GM23338 (cell line): ENCODE measurements around the gene RNF223. TPM values are rescaled to one million over a fixed set of nuclear protein-coding genes. Genes with fewer than 3 reads are reported as not detected.
"Not testable (repeated sequence)": the region's sequence is repeated elsewhere in the genome, so short reads cannot be mapped to it uniquely, and the experiment has no call there.

Source experiments
- ATAC-seq: fragments of 200-7000 bp; cut with Tn5 transposase; 3 replicates; pipeline ENCODE4 v1.9.1; 2020
- DNase-seq: peaks from one replicate; pipeline ENCODE4 v3.0.0-alpha.2; 2015; ENCODE audit warnings: low spot score
- H2AFZ ChIP-seq: fragments of 200-600 bp; sonication (generic); 2 replicates; pipeline ENCODE4 v1.8.0; 2016; ENCODE audit warnings: antibody characterized with exemption, mild to moderate bottlenecking, moderate library complexity
- H3F3A ChIP-seq: fragments of 200-600 bp; sonication (generic); replicated peaks from 2 replicates; pipeline ENCODE4 v1.8.0; 2017; ENCODE audit warnings: antibody characterized with exemption, mixed run types, low read depth
- H3K27ac ChIP-seq: fragments of 200-600 bp; sonication (generic); 2 replicates; pipeline ENCODE4 v1.6.1; 2016; ENCODE audit warnings: low read depth
- H3K27me3 ChIP-seq: fragments of 200-600 bp; sonication (generic); 2 replicates; pipeline ENCODE4 v1.8.0; 2016; ENCODE audit warnings: mild to moderate bottlenecking, mixed run types, moderate library complexity; ENCODE audit not compliant: insufficient read depth
- H3K36me3 ChIP-seq: fragments of 200-600 bp; sonication (generic); 2 replicates; pipeline ENCODE4 v1.8.0; 2016; ENCODE audit warnings: mild to moderate bottlenecking; ENCODE audit not compliant: insufficient read depth
- H3K4me1 ChIP-seq: fragments of 200-600 bp; sonication (generic); 2 replicates; pipeline ENCODE4 v1.8.0; 2016; ENCODE audit warnings: mild to moderate bottlenecking, moderate library complexity; ENCODE audit not compliant: insufficient read depth
- H3K4me2 ChIP-seq: fragments of 200-600 bp; sonication (generic); 2 replicates; pipeline ENCODE4 v1.7.1; 2017; ENCODE audit warnings: mixed run types
- H3K4me3 ChIP-seq: fragments of 200-600 bp; sonication (generic); 2 replicates; pipeline ENCODE4 v1.6.1; 2016; ENCODE audit warnings: mixed run types
- H3K79me2 ChIP-seq: fragments of 200-600 bp; sonication (generic); replicated peaks from 2 replicates; pipeline ENCODE4 v1.8.0; 2017; ENCODE audit warnings: mild to moderate bottlenecking; ENCODE audit not compliant: insufficient read depth
- H3K9me2 ChIP-seq: fragments of 200-600 bp; sonication (generic); 2 replicates; pipeline ENCODE4 v1.8.0; 2017; ENCODE audit not compliant: insufficient read depth
- H4K20me1 ChIP-seq: fragments of 200-600 bp; sonication (generic); replicated peaks from 2 replicates; pipeline ENCODE4 v1.8.0; 2017; ENCODE audit warnings: mild to moderate bottlenecking; ENCODE audit not compliant: insufficient read depth
- H3K27ac Mint-ChIP-seq: 2 replicates; pipeline ENCODE4 v1.8.0; 2020; ENCODE audit warnings: inconsistent platforms, mild to moderate bottlenecking, moderate library complexity, mixed read lengths
- H3K27me3 Mint-ChIP-seq: 3 replicates; pipeline ENCODE4 v1.8.0; 2022; ENCODE audit warnings: low read depth, mild to moderate bottlenecking, moderate library complexity, mixed read lengths, inconsistent platforms; ENCODE audit not compliant: insufficient read depth, poor library complexity
- H3K36me3 Mint-ChIP-seq: 3 replicates; pipeline ENCODE4 v1.8.0; 2021; ENCODE audit warnings: low read depth, mild to moderate bottlenecking, inconsistent platforms, moderate library complexity, mixed read lengths
- H3K4me1 Mint-ChIP-seq: 3 replicates; pipeline ENCODE4 v1.8.0; 2020; ENCODE audit warnings: mild to moderate bottlenecking, inconsistent platforms, mixed read lengths
- H3K4me3 Mint-ChIP-seq: 3 replicates; pipeline ENCODE4 v1.8.0; 2021; ENCODE audit warnings: moderate library complexity, mild to moderate bottlenecking, inconsistent platforms, mixed read lengths
- H3K9me3 Mint-ChIP-seq: 3 replicates; pipeline ENCODE4 v1.8.0; 2020; ENCODE audit warnings: moderate library complexity, mild to moderate bottlenecking, inconsistent platforms, mixed read lengths
- NANOG ChIP-seq: IDR thresholded peaks from 2 replicates; pipeline ENCODE4 v1.6.1; 2016; ENCODE audit warnings: antibody characterized with exemption, borderline replicate concordance
- ZNF114 ChIP-seq: fragments of 250-450 bp; sonication (Bioruptor Pico); IDR thresholded peaks from 2 replicates; pipeline ENCODE4 v1.5.0; 2020; ENCODE audit warnings: mild to moderate bottlenecking, moderate library complexity
- ZNF462 ChIP-seq: fragments of 250-450 bp; sonication (Bioruptor Pico); IDR thresholded peaks from 2 replicates; pipeline ENCODE4 v1.5.0; 2020; ENCODE audit warnings: mild to moderate bottlenecking, moderate library complexity
- polyA plus RNA-seq: library from polyadenylated mRNA; unstranded; fragments of >200 nt; fragmentation: Nextera tagmentation; extraction: Ambion mirVana; gene quantifications from 2 replicates; pipeline ENCODE4 v1.2.1, GENCODE V29; 2016
- total RNA-seq: library from RNA; depleted of rRNA; stranded (reverse); fragments of >200 nt; shearing (Covaris generic); gene quantifications from 2 replicates; pipeline ENCODE4 v1.2.3, GENCODE V29; 2014

RNF223 gene
- total and polyA plus RNA-seq, 2 experiments from 2014 or later: not detected

GRCh38 chr1:1079408-1080121, 5.5 kb upstream of the RNF223 start (continued):
- TF ChIP-seq ZNF114 (CRISPR knock-in tag) (no peak), NANOG (no peak), ZNF462 (CRISPR knock-in tag) (no peak)

- not testable (repeated sequence) for H3K36me3 ChIP-seq, H3K4me3 Mint-ChIP-seq, H4K20me1 ChIP-seq, H2AFZ ChIP-seq, H3K4me3 ChIP-seq, H3K27ac ChIP-seq, H3K4me1 Mint-ChIP-seq, H3K9me3 Mint-ChIP-seq, DNase-seq, H3K4me1 ChIP-seq, H3K9me2 ChIP-seq, H3K36me3 Mint-ChIP-seq, H3K4me2 ChIP-seq, H3K27ac Mint-ChIP-seq, H3K79me2 ChIP-seq, H3F3A ChIP-seq, H3K27me3 ChIP-seq, ATAC-seq
- H3K27me3 Mint-ChIP-seq: peaks cover 11% of the 10 kb centered on the region
These were observed 3.3 kb upstream of the RNF223 start for GRCh38 chr1:1077396-1077795.
